Esophagus muscularis mucosa (tissue), 4 donors: ENCODE data around the gene PTPRN2. TPM values are rescaled to one million over a fixed set of nuclear protein-coding genes. Genes with fewer than 3 reads are reported as not detected.

ENCODE experiments used
- DNase-seq: peaks from one replicate; pipeline ENCODE4 v3.0.0-alpha.2; 2017; ENCODE audit errors: extremely low spot score
- H3K27ac ChIP-seq, 4 donors: fragments of 200-600 bp; sonication (generic); replicated peaks in 1 of 4; 1 replicate in 3 of 4; 2 replicates in 1 of 4; pipeline ENCODE4 v1.5.1; 2016 to 2019; ENCODE audit warnings: mild to moderate bottlenecking in 1 of 4
- H3K27me3 ChIP-seq, 4 donors: fragments of 200-600 bp; sonication (generic); one replicate each; pipeline versions ENCODE4 v1.5.1 to v1.6.0; 2016 to 2019
- H3K36me3 ChIP-seq, 4 donors: fragments of 200-600 bp; sonication (generic); one replicate each; pipeline ENCODE4 v1.5.1; 2016 to 2019
- H3K4me1 ChIP-seq, 4 donors: fragments of 200-600 bp; sonication (generic); one replicate each; pipeline ENCODE4 v1.5.1; 2016 to 2019
- H3K4me3 ChIP-seq, 4 donors: fragments of 200-600 bp; sonication (generic); 1 replicate in 2 of 4; 2 replicates in 2 of 4; pipeline ENCODE4 v1.5.1; 2016 to 2019; ENCODE audit warnings: mild to moderate bottlenecking in 4 of 4, moderate library complexity in 1 of 4
- H3K9me3 ChIP-seq, 4 donors: fragments of 200-600 bp; sonication (generic); 1 replicate in 3 of 4; 2 replicates in 1 of 4; pipeline ENCODE4 v1.5.1; 2016 to 2019
- EP300 ChIP-seq: sonication (generic); formaldehyde crosslinking; IDR thresholded peaks from one replicate; pipeline ENCODE4 v1.6.1; 2017; ENCODE audit warnings: antibody characterized with exemption
- POLR2A ChIP-seq: fragments of 450-650 bp; IDR thresholded peaks from one replicate; pipeline ENCODE4 v1.6.1; 2017; ENCODE audit warnings: antibody characterized with exemption, moderate library complexity, mild to moderate bottlenecking, low read depth
- POLR2AphosphoS5 ChIP-seq, 2 donors: sonication (generic); formaldehyde crosslinking; IDR thresholded peaks; one replicate each; pipeline ENCODE4 v1.6.1; 2017; ENCODE audit warnings: antibody characterized with exemption in 2 of 2
- WGBS: methylation state at CpG from one replicate; pipeline ENCODE4 v1.1.5; 2018; 5-methylcytosine and 5-hydroxymethylcytosine counted together
- intact Hi-C: fragments of 100-400 bp; cut with DNase I; formaldehyde crosslinking; loops from one replicate; pipeline ENCODE4 v1.15.1; 2023
- total RNA-seq, 4 donors: library from RNA; depleted of rRNA; stranded (reverse); fragments of >200 nt; gene quantifications; one replicate each; pipeline versions ENCODE4 v1.1.0 to v1.2.1, GENCODE V29; 2016
- TF ChIP-seq, protein P1 (sequence below), 3 experiments: fragments of 200-600 bp in 2 of 3; fragments of 450-650 bp in 1 of 3; sonication (generic) in 2 of 3; IDR thresholded peaks; one replicate each; pipeline ENCODE4 v1.5.1; 2017 to 2019; ENCODE audit warnings: antibody characterized with exemption in 3 of 3, mild to moderate bottlenecking in 2 of 3, moderate library complexity in 1 of 3

The PTPRN2 gene
- total RNA-seq, 4 donors from 2014 or later = 2.1 to 3.1 (median 3.1) TPM

DNA sequence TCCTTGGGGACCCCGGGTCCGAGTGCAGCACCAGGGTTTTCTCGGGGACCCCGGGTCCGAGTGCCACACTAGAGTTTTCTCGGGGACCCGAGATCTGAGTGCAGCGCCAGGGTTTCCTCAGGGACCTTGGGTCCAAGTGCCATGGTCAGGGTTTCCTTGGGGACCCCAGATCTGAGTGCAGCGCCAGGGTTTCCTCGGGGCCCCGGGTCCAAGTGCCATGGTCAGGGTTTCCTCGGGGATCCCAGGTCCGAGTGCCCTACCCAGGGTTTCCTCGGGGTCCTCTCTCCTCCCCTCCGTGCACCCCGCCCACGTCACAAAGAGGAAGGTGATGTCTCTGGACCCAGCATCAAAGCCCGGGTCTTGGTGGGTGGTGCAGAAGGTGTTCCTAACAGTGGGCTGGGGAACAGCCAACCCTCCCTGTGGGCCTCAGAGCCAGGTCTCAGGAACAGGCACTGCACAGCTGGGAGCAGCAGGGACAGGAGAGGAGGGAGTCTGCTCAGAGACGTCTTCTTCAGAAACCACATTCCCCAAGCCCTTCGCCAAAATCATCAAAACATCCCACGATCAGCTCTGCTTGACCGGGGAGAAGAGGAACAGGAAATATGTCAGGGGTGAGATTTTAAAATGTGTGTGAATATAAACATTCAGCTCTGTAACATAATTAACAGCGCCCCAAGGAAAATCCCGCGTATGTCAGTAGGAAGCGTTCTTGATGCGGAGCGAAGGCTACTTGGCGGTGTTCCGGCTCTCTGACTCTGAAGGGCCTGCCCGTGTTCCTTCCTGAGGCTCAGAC, 710.1 kb downstream of the PTPRN2 start:
- Histone ChIP-seq H3K36me3 (no peaks in the 10 kb centered on the region), H3K4me3 (no peak overlapping the region), H3K4me1 (peaks cover 5 to 8% (median 6%) of the 10 kb centered on the region in 4 donors), H3K27ac (no peak overlapping the region), H3K27me3 (peaks cover 0 to 46% (median 3%) of the 10 kb centered on the region in 4 donors), H3K9me3 (no peaks in the 10 kb centered on the region)
- 41% methylated on average over 17 of the region's 31 CpGs for WGBS
- TF ChIP-seq, protein P1, sequence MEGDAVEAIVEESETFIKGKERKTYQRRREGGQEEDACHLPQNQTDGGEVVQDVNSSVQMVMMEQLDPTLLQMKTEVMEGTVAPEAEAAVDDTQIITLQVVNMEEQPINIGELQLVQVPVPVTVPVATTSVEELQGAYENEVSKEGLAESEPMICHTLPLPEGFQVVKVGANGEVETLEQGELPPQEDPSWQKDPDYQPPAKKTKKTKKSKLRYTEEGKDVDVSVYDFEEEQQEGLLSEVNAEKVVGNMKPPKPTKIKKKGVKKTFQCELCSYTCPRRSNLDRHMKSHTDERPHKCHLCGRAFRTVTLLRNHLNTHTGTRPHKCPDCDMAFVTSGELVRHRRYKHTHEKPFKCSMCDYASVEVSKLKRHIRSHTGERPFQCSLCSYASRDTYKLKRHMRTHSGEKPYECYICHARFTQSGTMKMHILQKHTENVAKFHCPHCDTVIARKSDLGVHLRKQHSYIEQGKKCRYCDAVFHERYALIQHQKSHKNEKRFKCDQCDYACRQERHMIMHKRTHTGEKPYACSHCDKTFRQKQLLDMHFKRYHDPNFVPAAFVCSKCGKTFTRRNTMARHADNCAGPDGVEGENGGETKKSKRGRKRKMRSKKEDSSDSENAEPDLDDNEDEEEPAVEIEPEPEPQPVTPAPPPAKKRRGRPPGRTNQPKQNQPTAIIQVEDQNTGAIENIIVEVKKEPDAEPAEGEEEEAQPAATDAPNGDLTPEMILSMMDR (IDR thresholded peaks at IDR 0.05) = no peak
- TF ChIP-seq POLR2AphosphoS5 (IDR thresholded peaks at IDR 0.05) (no peak), EP300 (no peak), POLR2A (no peak)
- DNase-seq = no peak
- intact Hi-C loops = no loop called here

DNA sequence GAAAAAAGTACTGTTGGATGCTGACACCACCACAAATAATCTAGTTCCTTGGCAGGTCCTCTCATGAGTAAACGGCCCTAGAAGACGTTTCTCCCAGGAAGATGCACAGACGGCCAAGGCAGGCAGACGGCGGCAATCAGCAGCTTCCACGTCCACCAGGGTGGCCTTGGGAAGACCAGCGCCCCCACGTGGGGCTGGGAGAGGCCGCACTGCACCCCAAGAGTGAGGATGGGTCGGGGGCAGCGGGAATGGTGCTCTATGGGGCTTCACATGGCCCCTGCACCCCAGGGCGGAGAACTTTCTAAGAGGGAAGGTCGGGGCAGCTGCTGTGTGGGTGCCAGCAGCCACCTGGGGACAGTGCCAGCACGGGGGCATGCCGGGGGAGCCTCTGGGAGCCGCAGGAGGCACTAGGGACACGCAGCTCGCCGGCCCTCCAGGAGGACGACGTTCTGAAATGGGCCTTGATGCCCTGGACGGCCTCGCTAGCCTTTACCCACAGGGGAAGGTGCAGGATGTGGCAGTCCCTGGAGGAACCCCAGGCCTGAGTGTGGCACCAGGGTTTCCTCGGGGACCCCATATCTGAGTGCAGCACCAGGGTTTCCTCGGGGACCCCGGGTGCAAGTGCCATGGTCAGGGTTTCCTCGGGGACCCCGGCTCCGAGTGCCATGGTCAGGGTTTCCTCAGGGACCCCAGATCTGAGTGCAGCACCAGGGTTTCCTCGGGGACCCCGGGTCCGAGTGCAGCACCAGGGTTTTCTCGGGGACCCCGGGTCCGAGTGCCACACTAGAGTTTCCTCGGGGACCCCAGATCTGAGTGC, 710.9 kb downstream of the PTPRN2 start:
- intact Hi-C loops = no loop called here
- TF ChIP-seq, protein P1 (IDR thresholded peaks at IDR 0.05) = no peak
- TF ChIP-seq EP300 (no peak), POLR2AphosphoS5 (IDR thresholded peaks at IDR 0.05) (no peak), POLR2A (no peak)
- H3K9me3 ChIP-seq = no peaks in the 10 kb centered on the region
- H3K27ac ChIP-seq = no peak overlapping the region
- H3K4me1 ChIP-seq = peaks cover 5 to 8% (median 6%) of the 10 kb centered on the region in 4 donors
- 17% methylated on average over 8 of the region's 36 CpGs for WGBS
- H3K27me3 ChIP-seq = peaks cover 0 to 48% (median 3%) of the 10 kb centered on the region in 4 donors
- no peak overlapping the region for H3K4me3 ChIP-seq
- H3K36me3 ChIP-seq = no peaks in the 10 kb centered on the region
- no peak for DNase-seq

DNA sequence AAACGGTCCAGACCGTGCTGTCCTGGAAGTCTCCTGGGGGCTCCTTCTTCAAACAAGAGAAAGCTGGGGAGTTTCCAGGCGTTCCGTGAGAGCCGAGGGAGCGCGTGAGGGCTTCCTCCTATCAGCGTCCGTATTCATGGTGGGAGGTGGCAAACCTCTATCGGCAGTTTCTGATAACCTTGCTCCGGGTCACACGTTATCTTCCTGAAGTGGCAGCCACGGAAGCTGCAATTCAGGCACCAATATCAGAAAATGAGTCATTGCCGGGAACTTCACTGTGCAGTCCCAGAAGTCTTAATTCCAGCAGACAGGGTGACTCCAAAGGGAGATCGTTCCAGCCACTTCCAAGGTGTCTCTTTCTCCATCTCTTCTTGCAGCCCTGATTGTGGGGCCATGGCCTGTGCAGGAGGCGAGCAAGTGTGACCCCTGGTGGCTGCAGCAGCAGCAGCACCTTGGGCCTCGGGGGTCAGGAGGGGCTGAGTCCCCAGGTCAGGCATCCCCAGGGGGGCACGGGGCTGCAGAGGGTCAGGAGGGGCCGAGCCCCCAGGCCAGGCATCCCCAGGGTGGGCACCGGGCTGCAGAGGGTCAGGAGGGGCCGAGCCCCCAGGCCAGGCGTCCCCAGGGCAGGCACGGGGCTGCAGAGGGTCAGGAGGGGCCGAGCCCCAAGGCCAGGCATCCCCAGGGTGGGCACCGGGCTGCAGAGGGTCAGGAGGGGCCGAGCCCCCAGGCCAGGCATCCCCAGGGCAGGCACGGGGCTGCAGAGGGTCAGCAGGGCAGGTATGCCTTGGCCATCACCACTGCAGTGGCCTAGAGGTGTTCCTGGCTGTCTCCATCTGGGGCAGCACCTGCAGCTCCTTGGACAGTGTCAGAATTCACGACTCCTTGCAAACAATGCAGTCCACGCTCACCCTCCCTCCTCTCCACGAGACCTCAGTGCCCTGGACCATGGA, 712.1 kb downstream of the PTPRN2 start:
- 20% methylated on average over 22 of the region's 30 CpGs for WGBS
- Histone ChIP-seq H3K36me3 (no peaks in the 10 kb centered on the region), H3K27ac (no peak overlapping the region), H3K4me1 (peaks cover 5 to 8% (median 6%) of the 10 kb centered on the region in 4 donors), H3K9me3 (no peaks in the 10 kb centered on the region), H3K4me3 (no peak overlapping the region), H3K27me3 (peaks cover 0 to 48% (median 3%) of the 10 kb centered on the region in 4 donors)
- no peak for TF ChIP-seq EP300
- TF ChIP-seq POLR2A = no peak
- TF ChIP-seq POLR2AphosphoS5 (IDR thresholded peaks at IDR 0.05) = no peak
- TF ChIP-seq, protein P1 (IDR thresholded peaks at IDR 0.05) = peak in 2 of 3 experiments; percentile 31 to 58
- intact Hi-C loops = no loop called here
- no peak for DNase-seq

DNA sequence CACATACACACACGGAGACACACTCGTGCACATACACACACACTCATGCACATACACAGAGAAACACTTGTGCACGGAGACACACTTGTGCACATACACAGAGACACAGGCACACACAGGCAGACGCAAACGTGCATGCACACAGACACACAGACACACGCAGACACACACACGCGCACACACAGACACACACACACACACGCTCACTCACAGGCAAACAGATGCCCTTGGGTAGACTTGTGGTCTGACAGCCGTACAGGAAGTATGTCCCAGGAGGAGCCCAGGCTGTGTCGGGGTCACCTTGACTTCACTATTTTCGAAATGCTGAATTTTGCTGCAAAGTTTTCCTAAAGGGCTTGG, 712.8 kb downstream of the PTPRN2 start:
- intact Hi-C loops = no loop called here

More for the DNA sequence above, 712.8 kb downstream of the PTPRN2 start:
- Histone ChIP-seq H3K27me3 (peaks cover 0 to 48% (median 3%) of the 10 kb centered on the region in 4 donors), H3K4me1 (peaks cover 5 to 8% (median 6%) of the 10 kb centered on the region in 4 donors), H3K27ac (no peak overlapping the region), H3K36me3 (no peaks in the 10 kb centered on the region), H3K4me3 (no peak overlapping the region), H3K9me3 (peaks cover 0 to 2% (median 0%) of the 10 kb centered on the region in 4 donors)
- TF ChIP-seq POLR2A (no peak), POLR2AphosphoS5 (IDR thresholded peaks at IDR 0.05) (no peak)
- TF ChIP-seq, protein P1 (IDR thresholded peaks at IDR 0.05) = no peak
- WGBS = 67% methylated on average over 12 of the region's 12 CpGs
- DNase-seq = no peak
